HepG2 (cell line): ENCODE measurements around the gene LDB2. TPM values are rescaled to one million over a fixed set of nuclear protein-coding genes. Genes with fewer than 3 reads are reported as not detected.

Experiments
- ATAC-seq: fragments of 200-7000 bp; cut with Tn5 transposase; 3 replicates; pipeline ENCODE4 v1.9.1; 2020; ENCODE audit warnings: mild to moderate bottlenecking, moderate library complexity
- BruUV-seq: library from RNA; stranded (reverse); fragments of 400-500 nt; replicated peaks from 2 replicates; lab custom pipeline; 2021; lab: Mats Ljungman, UMichigan
- CTCF ChIA-PET: fragments of 300-600 bp; formaldehyde crosslinking; extraction: SDS; loops from one replicate; lab custom pipeline; 2021; ENCODE audit warnings: low total read pairs, inconsistent platforms, low intra/inter-chr PET ratio; lab: Yijun Ruan, JAX
- POLR2A ChIA-PET: fragments of 350-600 bp; sonication (Branson Sonifier 250); formaldehyde crosslinking; loops from one replicate; lab custom pipeline; 2020; ENCODE audit warnings: antibody characterized with exemption, inconsistent platforms; lab: Yijun Ruan, JAX
- DNase-seq: peaks from one replicate; pipeline ENCODE4 v3.0.0-alpha.2; 2015; ENCODE audit warnings: low spot score
- FAIRE-seq: peaks from 3 replicates; lab custom pipeline; 2011; peaks lifted over from hg19 to GRCh38; lab: Jason Lieb, UNC
- H2AFZ ChIP-seq: one replicate; pipeline ENCODE4 v1.6.1; 2011; ENCODE audit warnings: low read length, inconsistent platforms
- H3K27ac ChIP-seq: fragments of 300-600 bp; 3 replicates; pipeline ENCODE4 v1.8.0; 2011; ENCODE audit warnings: mixed run types, mild to moderate bottlenecking, mixed read lengths, low read length, inconsistent platforms; ENCODE audit not compliant: insufficient read depth; ENCODE audit errors: extremely low read length
- H3K27me3 ChIP-seq, 2 experiments: fragments of 200-600 bp in 1 of 2; 2 replicates in 1 of 2; 3 replicates in 1 of 2; pipeline versions ENCODE4 v1.6.0 to v1.8.0; 2011; ENCODE audit warnings: low read length in 2 of 2, mild to moderate bottlenecking in 2 of 2, moderate library complexity in 2 of 2, inconsistent platforms in 1 of 2; ENCODE audit not compliant: insufficient read depth in 2 of 2, control insufficient read depth in 1 of 2
- H3K36me3 ChIP-seq, 2 experiments: fragments of 200-600 bp in 1 of 2; replicated peaks in 1 of 2; 2 replicates in 1 of 2; 3 replicates in 1 of 2; pipeline versions ENCODE4 v1.5.1 to v1.8.0; 2011; ENCODE audit warnings: low read length in 2 of 2, inconsistent platforms in 1 of 2; ENCODE audit not compliant: insufficient read depth in 2 of 2, control insufficient read depth in 1 of 2
- H3K4me1 ChIP-seq: 2 replicates; pipeline ENCODE4 v1.5.1; 2012; ENCODE audit warnings: low read length, inconsistent platforms; ENCODE audit not compliant: insufficient read depth
- H3K4me2 ChIP-seq: 2 replicates; pipeline ENCODE4 v1.6.0; 2011; ENCODE audit warnings: low read depth, low read length, inconsistent platforms
- H3K4me3 ChIP-seq, 3 experiments: fragments of 200-600 bp in 1 of 3; sonication (generic), shearing (Covaris generic) in 1 of 3; replicated peaks in 1 of 3; 2 replicates each; pipeline ENCODE4 v1.5.1; 2011 to 2016; ENCODE audit warnings: low read length in 3 of 3, inconsistent platforms in 2 of 3, low read depth in 2 of 3, mild to moderate bottlenecking in 2 of 3, control low read depth in 1 of 3, mixed read lengths in 1 of 3; ENCODE audit not compliant: insufficient read depth in 1 of 3
- H3K79me2 ChIP-seq: one replicate; pipeline ENCODE4 v1.6.1; 2011; ENCODE audit warnings: low read length, inconsistent platforms; ENCODE audit not compliant: insufficient read depth
- H3K9ac ChIP-seq: 2 replicates; pipeline ENCODE4 v1.6.0; 2011; ENCODE audit warnings: mild to moderate bottlenecking, low read depth, low read length, inconsistent platforms; ENCODE audit not compliant: insufficient read depth
- H3K9me3 ChIP-seq: 2 replicates; pipeline ENCODE4 v1.5.1; 2012; ENCODE audit warnings: mild to moderate bottlenecking, low read length
- H4K20me1 ChIP-seq: 2 replicates; pipeline ENCODE4 v1.6.0; 2011; ENCODE audit warnings: inconsistent platforms, mild to moderate bottlenecking, low read length, moderate library complexity; ENCODE audit not compliant: insufficient read depth
- PBX3 ChIP-seq: sonication (generic); formaldehyde crosslinking; IDR thresholded peaks from 2 replicates; pipeline ENCODE4 v1.8.1; 2023; ENCODE audit warnings: missing genetic modification reagents, inconsistent platforms, borderline replicate concordance
- RNF2 ChIP-seq: fragments of 450-650 bp; conservative IDR thresholded peaks from 2 replicates; pipeline ENCODE4 v1.6.1; 2016; ENCODE audit warnings: low read depth
- RORA ChIP-seq: sonication (generic); formaldehyde crosslinking; IDR thresholded peaks from 2 replicates; pipeline ENCODE4 v1.5.0; 2020; ENCODE audit warnings: mild to moderate bottlenecking, missing genetic modification reagents, moderate library complexity
- SUZ12 ChIP-seq: fragments of 150-350 bp; IDR thresholded peaks from 2 replicates; pipeline ENCODE4 v1.6.1; 2014; ENCODE audit warnings: low read depth, low read length
- ZNF225 ChIP-seq: sonication (generic); formaldehyde crosslinking; IDR thresholded peaks from 2 replicates; pipeline ENCODE4 v1.4.0; 2020; ENCODE audit warnings: mild to moderate bottlenecking, missing genetic modification reagents
- ZNF781 ChIP-seq: sonication (generic); formaldehyde crosslinking; IDR thresholded peaks from 2 replicates; pipeline ENCODE4 v1.5.1; 2020; ENCODE audit warnings: borderline replicate concordance, mild to moderate bottlenecking, missing genetic modification reagents; ENCODE audit errors: not compliant biosample characterization
- WGBS: methylation state at CpG from one replicate; pipeline ENCODE4 v1.1.6; 2017; ENCODE audit warnings: low lambda C conversion rate; 5-methylcytosine and 5-hydroxymethylcytosine counted together
- in situ Hi-C: cut with HindIII; loops from 2 replicates; pipeline ENCODE4 v1.10.0; 2017; ENCODE audit warnings: low pct_unique_long_range_greater_than_20kb; ENCODE audit not compliant: extremely low pct_ligation_motif_present
- intact Hi-C: fragments of 100-400 bp; cut with micrococcal nuclease; formaldehyde crosslinking; loops from one replicate; pipeline ENCODE4 v1.10.0; 2022; ENCODE audit not compliant: unreplicated experiment
- polyA plus RNA-seq, 8 experiments: library from polyadenylated mRNA; depleted of rRNA in 3 of 8; stranded (reverse) in 7 of 8; unstranded in 1 of 8; fragments of >200 nt; fragmentation: Illumina TruSeq in 4 of 8; extraction: Trizol in 4 of 8; gene quantifications; 2 replicates each; pipeline versions ENCODE4 v1.2.1 to v1.2.3, GENCODE V29; 2011 to 2016; ENCODE audit warnings: low read depth in 4 of 8, missing spikeins in 1 of 8, mixed read lengths in 1 of 8; ENCODE audit not compliant: insufficient read depth in 1 of 8
- total RNA-seq, 5 experiments: library from RNA; depleted of rRNA; stranded (reverse); fragments of >200 nt; fragmentation: Illumina TruSeq; extraction: Trizol; gene quantifications; 2 replicates each; pipeline ENCODE4 v1.2.3, GENCODE V29; 2016; ENCODE audit warnings: low read depth in 1 of 5
- TF ChIP-seq, protein P1 (sequence below): sonication (generic); formaldehyde crosslinking; IDR thresholded peaks from 2 replicates; pipeline ENCODE4 v1.5.1; 2020; ENCODE audit warnings: mild to moderate bottlenecking, moderate library complexity, missing genetic modification reagents
- TF ChIP-seq, protein P2 (sequence below): sonication (generic); formaldehyde crosslinking; IDR thresholded peaks from 2 replicates; pipeline ENCODE4 v1.4.0; 2020; ENCODE audit warnings: missing genetic modification reagents

LDB2 gene
- total and polyA plus RNA-seq, 2 of the 13 experiments (the other 11 are each of a cell fraction or from before 2014, with no cell fraction given): not detected

- no TSS peak for BruUV-seq
- ChIA-PET CTCF (no interaction called here), POLR2A (no interaction called here)
- Histone ChIP-seq H3K4me3 (no peak overlapping the region), H3K79me2 (no peaks in the 10 kb centered on the region), H3K27me3 (peaks cover 0 to 2% of the 10 kb centered on the region in 2 experiments; a peak in 4 of 5 replicates), H3K36me3 (no peaks in the 10 kb centered on the region), H2AFZ (no peak overlapping the region), H4K20me1 (no peaks in the 10 kb centered on the region), H3K9ac (no peak overlapping the region), H3K9me3 (no peaks in the 10 kb centered on the region), H3K4me1 (no peaks in the 10 kb centered on the region), H3K27ac (no peak overlapping the region), H3K4me2 (no peak overlapping the region)
- ATAC-seq (no peak), FAIRE-seq (no peak), DNase-seq (no peak)
- TF ChIP-seq ZNF781 (CRISPR knock-in tag): no peak
- no peak for TF ChIP-seq ZNF225 (CRISPR knock-in tag)
- TF ChIP-seq, protein P1, sequence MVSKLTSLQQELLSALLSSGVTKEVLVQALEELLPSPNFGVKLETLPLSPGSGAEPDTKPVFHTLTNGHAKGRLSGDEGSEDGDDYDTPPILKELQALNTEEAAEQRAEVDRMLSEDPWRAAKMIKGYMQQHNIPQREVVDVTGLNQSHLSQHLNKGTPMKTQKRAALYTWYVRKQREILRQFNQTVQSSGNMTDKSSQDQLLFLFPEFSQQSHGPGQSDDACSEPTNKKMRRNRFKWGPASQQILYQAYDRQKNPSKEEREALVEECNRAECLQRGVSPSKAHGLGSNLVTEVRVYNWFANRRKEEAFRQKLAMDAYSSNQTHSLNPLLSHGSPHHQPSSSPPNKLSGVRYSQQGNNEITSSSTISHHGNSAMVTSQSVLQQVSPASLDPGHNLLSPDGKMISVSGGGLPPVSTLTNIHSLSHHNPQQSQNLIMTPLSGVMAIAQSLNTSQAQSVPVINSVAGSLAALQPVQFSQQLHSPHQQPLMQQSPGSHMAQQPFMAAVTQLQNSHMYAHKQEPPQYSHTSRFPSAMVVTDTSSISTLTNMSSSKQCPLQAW (CRISPR knock-in tag): no peak
- no peak for TF ChIP-seq RNF2
- TF ChIP-seq RORA (CRISPR knock-in tag): no peak
- TF ChIP-seq PBX3 (CRISPR knock-in tag): no peak
- no peak for TF ChIP-seq SUZ12
- TF ChIP-seq, protein P2, sequence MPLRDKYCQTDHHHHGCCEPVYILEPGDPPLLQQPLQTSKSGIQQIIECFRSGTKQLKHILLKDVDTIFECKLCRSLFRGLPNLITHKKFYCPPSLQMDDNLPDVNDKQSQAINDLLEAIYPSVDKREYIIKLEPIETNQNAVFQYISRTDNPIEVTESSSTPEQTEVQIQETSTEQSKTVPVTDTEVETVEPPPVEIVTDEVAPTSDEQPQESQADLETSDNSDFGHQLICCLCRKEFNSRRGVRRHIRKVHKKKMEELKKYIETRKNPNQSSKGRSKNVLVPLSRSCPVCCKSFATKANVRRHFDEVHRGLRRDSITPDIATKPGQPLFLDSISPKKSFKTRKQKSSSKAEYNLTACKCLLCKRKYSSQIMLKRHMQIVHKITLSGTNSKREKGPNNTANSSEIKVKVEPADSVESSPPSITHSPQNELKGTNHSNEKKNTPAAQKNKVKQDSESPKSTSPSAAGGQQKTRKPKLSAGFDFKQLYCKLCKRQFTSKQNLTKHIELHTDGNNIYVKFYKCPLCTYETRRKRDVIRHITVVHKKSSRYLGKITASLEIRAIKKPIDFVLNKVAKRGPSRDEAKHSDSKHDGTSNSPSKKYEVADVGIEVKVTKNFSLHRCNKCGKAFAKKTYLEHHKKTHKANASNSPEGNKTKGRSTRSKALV (CRISPR knock-in tag): no peak
- intact Hi-C loops (no loop called here), in situ Hi-C loops (no loop called here)
- WGBS: 2% methylated on average over 2 of the region's 2 CpGs
Measured at GRCh38 chr4:16772366-16772850, 126.0 kb downstream of the LDB2 start.
